Measurements from ENCODE around the gene LRMDA.
A peak's percentile ranks its signal among the peaks of the same experiment; 100 is the strongest.
"Not testable (repeated sequence)": the region's sequence is repeated elsewhere in the genome, so short reads cannot be mapped to it uniquely, and the experiment has no call there.

LRMDA gene

GRCh38 chr10:75743291-75743778 is 311.9 kb downstream of the LRMDA start:
- no peak for DNase-seq
- in situ Hi-C loops (cut with HindIII; ENCODE audit: low pct_ligation_motif_present, low pct_unique_long_range_greater_than_20kb, low sequenced_read_pairs), result no loop called here

- no peak for DNase-seq
- in situ Hi-C loops (cut with HindIII; ENCODE audit: low pct_ligation_motif_present, low pct_unique_long_range_greater_than_20kb, low sequenced_read_pairs), result no loop called here
Measured at GRCh38 chr10:75744261-75744660, 312.8 kb downstream of the LRMDA start.

- DNase-seq, result no peak
- in situ Hi-C loops (cut with HindIII; ENCODE audit: low pct_ligation_motif_present, low pct_unique_long_range_greater_than_20kb, low sequenced_read_pairs), result no loop called here
Measured at GRCh38 chr10:75746356-75746755, 314.9 kb downstream of the LRMDA start.

GRCh38 chr10:75750093-75750875 is 318.9 kb downstream of the LRMDA start:
- DNase-seq; in situ Hi-C loops (cut with HindIII; ENCODE audit: low pct_ligation_motif_present, low pct_unique_long_range_greater_than_20kb, low sequenced_read_pairs): not testable (repeated sequence)

- no peak for DNase-seq
- in situ Hi-C loops (cut with HindIII; ENCODE audit: low pct_ligation_motif_present, low pct_unique_long_range_greater_than_20kb, low sequenced_read_pairs), result no loop called here
Measured at GRCh38 chr10:75751232-75751631, 319.8 kb downstream of the LRMDA start.

GRCh38 chr10:75753621-75754020 is 322.2 kb downstream of the LRMDA start:
- no peak for DNase-seq
- in situ Hi-C loops (cut with HindIII; ENCODE audit: low pct_ligation_motif_present, low pct_unique_long_range_greater_than_20kb, low sequenced_read_pairs), result no loop called here

GRCh38 chr10:75754096-75754831 is 322.8 kb downstream of the LRMDA start:
- in situ Hi-C loops (cut with HindIII; ENCODE audit: low pct_ligation_motif_present, low pct_unique_long_range_greater_than_20kb, low sequenced_read_pairs), result no loop called here
- DNase-seq, result no peak

GRCh38 chr10:75755528-75755927 is 324.1 kb downstream of the LRMDA start:
- no peak for DNase-seq
- in situ Hi-C loops (cut with HindIII; ENCODE audit: low pct_ligation_motif_present, low pct_unique_long_range_greater_than_20kb, low sequenced_read_pairs), result no loop called here

- no peak for DNase-seq
- in situ Hi-C loops (cut with HindIII; ENCODE audit: low pct_ligation_motif_present, low pct_unique_long_range_greater_than_20kb, low sequenced_read_pairs), result no loop called here
Measured at GRCh38 chr10:75761289-75761688, 329.9 kb downstream of the LRMDA start.

- in situ Hi-C loops (cut with HindIII; ENCODE audit: low pct_ligation_motif_present, low pct_unique_long_range_greater_than_20kb, low sequenced_read_pairs), result no loop called here
- DNase-seq, result no peak
Measured at GRCh38 chr10:75762431-75762802, 331.0 kb downstream of the LRMDA start.

GRCh38 chr10:75763652-75764051 is 332.2 kb downstream of the LRMDA start:
- in situ Hi-C loops (cut with HindIII; ENCODE audit: low pct_ligation_motif_present, low pct_unique_long_range_greater_than_20kb, low sequenced_read_pairs), result no loop called here
- DNase-seq, result no peak

- in situ Hi-C loops (cut with HindIII; ENCODE audit: low pct_ligation_motif_present, low pct_unique_long_range_greater_than_20kb, low sequenced_read_pairs), result no loop called here
- no peak for DNase-seq
Measured at GRCh38 chr10:75764974-75765788, 333.8 kb downstream of the LRMDA start.

GRCh38 chr10:75765789-75766096 is 334.3 kb downstream of the LRMDA start:
- in situ Hi-C loops (cut with HindIII; ENCODE audit: low pct_ligation_motif_present, low pct_unique_long_range_greater_than_20kb, low sequenced_read_pairs), result no loop called here
- no peak for DNase-seq

- in situ Hi-C loops (cut with HindIII; ENCODE audit: low pct_ligation_motif_present, low pct_unique_long_range_greater_than_20kb, low sequenced_read_pairs), result no loop called here
- DNase-seq, result no peak
Measured at GRCh38 chr10:75766106-75766505, 334.7 kb downstream of the LRMDA start.

- DNase-seq; in situ Hi-C loops (cut with HindIII; ENCODE audit: low pct_ligation_motif_present, low pct_unique_long_range_greater_than_20kb, low sequenced_read_pairs): not testable (repeated sequence)
Measured at GRCh38 chr10:75766752-75767151, 335.3 kb downstream of the LRMDA start.

- DNase-seq, result no peak
- in situ Hi-C loops (cut with HindIII; ENCODE audit: low pct_ligation_motif_present, low pct_unique_long_range_greater_than_20kb, low sequenced_read_pairs), result no loop called here
Measured at GRCh38 chr10:75770626-75771081, 339.2 kb downstream of the LRMDA start.

GRCh38 chr10:75771606-75772005 is 340.2 kb downstream of the LRMDA start:
- DNase-seq, result no peak
- in situ Hi-C loops (cut with HindIII; ENCODE audit: low pct_ligation_motif_present, low pct_unique_long_range_greater_than_20kb, low sequenced_read_pairs), result no loop called here

GRCh38 chr10:75772153-75772887 is 340.9 kb downstream of the LRMDA start:
- peak; percentile 28 for DNase-seq

More at GRCh38 chr10:75772153-75772887, 340.9 kb downstream of the LRMDA start:
- in situ Hi-C loops (cut with HindIII; ENCODE audit: low pct_ligation_motif_present, low pct_unique_long_range_greater_than_20kb, low sequenced_read_pairs), result no loop called here

All from ACHN (cell line).